Endothelial cell of umbilical vein (primary cell): Measurements from ENCODE around the gene SCN5A.

ENCODE experiments used
- CTCF ChIP-seq, 2 donors: IDR thresholded peaks; 1 replicate in 1 of 2; 2 replicates in 1 of 2; pipeline ENCODE4 v1.5.1; 2011; ENCODE audit warnings: low read length in 2 of 2, mild to moderate bottlenecking in 2 of 2, moderate library complexity in 2 of 2, control low read depth in 1 of 2, inconsistent platforms in 1 of 2, low read depth in 1 of 2; ENCODE audit not compliant: insufficient read depth in 1 of 2; ENCODE audit errors: extremely low read depth in 1 of 2
- EZH2 ChIP-seq: IDR thresholded peaks from 2 replicates; pipeline ENCODE4 v1.6.1; 2012; ENCODE audit warnings: borderline replicate concordance, low read depth, mild to moderate bottlenecking, moderate library complexity, low read length, inconsistent platforms; ENCODE audit not compliant: severe bottlenecking
- GATA2 ChIP-seq: IDR thresholded peaks from 2 replicates; pipeline ENCODE4 v1.7.0; 2011; ENCODE audit warnings: low read depth, mild to moderate bottlenecking, moderate library complexity, mixed read lengths, low read length; ENCODE audit not compliant: insufficient read length, insufficient read depth
- JUN ChIP-seq: IDR thresholded peaks from 2 replicates; pipeline ENCODE4 v1.6.1; 2011; ENCODE audit warnings: borderline replicate concordance, low read depth; ENCODE audit not compliant: insufficient read length, insufficient read depth
- POLR2A ChIP-seq: IDR thresholded peaks from 2 replicates; pipeline ENCODE4 v1.6.1; 2012; ENCODE audit warnings: low read depth, mild to moderate bottlenecking, control low read depth, low read length
- POLR2AphosphoS5 ChIP-seq: IDR thresholded peaks from 2 replicates; pipeline ENCODE4 v1.6.1; 2012; ENCODE audit warnings: low read depth, mild to moderate bottlenecking, control low read depth, low read length, moderate library complexity; ENCODE audit not compliant: insufficient read depth
- TF ChIP-seq, protein P1 (sequence below): IDR thresholded peaks from 2 replicates; pipeline ENCODE4 v1.6.1; 2011; ENCODE audit not compliant: insufficient read depth, insufficient read length

- peak; percentile 84 for TF ChIP-seq CTCF (IDR thresholded peaks at IDR 0.05; ENCODE audit: extremely low read depth in 1 of 2, insufficient read depth in 1 of 2, low read depth in 1 of 2, low read length in 2 of 2)
- TF ChIP-seq, protein P1, sequence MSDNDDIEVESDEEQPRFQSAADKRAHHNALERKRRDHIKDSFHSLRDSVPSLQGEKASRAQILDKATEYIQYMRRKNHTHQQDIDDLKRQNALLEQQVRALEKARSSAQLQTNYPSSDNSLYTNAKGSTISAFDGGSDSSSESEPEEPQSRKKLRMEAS: no peak
- TF ChIP-seq JUN: no peak
- no peak for TF ChIP-seq POLR2AphosphoS5
- TF ChIP-seq POLR2A: no peak
- TF ChIP-seq GATA2: no peak
- no peak for TF ChIP-seq EZH2
Observed at GRCh38 chr3:38521391-38521987, 128.0 kb downstream of the SCN5A start.
